Gastrocnemius medialis (tissue), 4 donors: ENCODE results near the gene BAHCC1.

Source experiments
- POLR2A ChIP-seq, 2 donors: fragments of 450-650 bp; IDR thresholded peaks; one replicate each; pipeline ENCODE4 v1.6.1; 2017; ENCODE audit warnings: antibody characterized with exemption in 2 of 2, mild to moderate bottlenecking in 2 of 2, moderate library complexity in 2 of 2
- TF ChIP-seq, protein P1 (sequence below), 5 experiments: fragments of 450-650 bp in 3 of 5; fragments of 200-600 bp in 2 of 5; sonication (generic) in 2 of 5; IDR thresholded peaks in 4 of 5; conservative IDR thresholded peaks in 1 of 5; 1 replicate in 4 of 5; 2 replicates in 1 of 5; pipeline ENCODE4 v1.5.1; 2016 to 2019; ENCODE audit warnings: antibody characterized with exemption in 5 of 5, mild to moderate bottlenecking in 3 of 5, moderate library complexity in 3 of 5

GRCh38 chr17:81460856-81461460, 65.7 kb downstream of the BAHCC1 start:
- TF ChIP-seq, protein P1, sequence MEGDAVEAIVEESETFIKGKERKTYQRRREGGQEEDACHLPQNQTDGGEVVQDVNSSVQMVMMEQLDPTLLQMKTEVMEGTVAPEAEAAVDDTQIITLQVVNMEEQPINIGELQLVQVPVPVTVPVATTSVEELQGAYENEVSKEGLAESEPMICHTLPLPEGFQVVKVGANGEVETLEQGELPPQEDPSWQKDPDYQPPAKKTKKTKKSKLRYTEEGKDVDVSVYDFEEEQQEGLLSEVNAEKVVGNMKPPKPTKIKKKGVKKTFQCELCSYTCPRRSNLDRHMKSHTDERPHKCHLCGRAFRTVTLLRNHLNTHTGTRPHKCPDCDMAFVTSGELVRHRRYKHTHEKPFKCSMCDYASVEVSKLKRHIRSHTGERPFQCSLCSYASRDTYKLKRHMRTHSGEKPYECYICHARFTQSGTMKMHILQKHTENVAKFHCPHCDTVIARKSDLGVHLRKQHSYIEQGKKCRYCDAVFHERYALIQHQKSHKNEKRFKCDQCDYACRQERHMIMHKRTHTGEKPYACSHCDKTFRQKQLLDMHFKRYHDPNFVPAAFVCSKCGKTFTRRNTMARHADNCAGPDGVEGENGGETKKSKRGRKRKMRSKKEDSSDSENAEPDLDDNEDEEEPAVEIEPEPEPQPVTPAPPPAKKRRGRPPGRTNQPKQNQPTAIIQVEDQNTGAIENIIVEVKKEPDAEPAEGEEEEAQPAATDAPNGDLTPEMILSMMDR (IDR thresholded peaks at IDR 0.05 in 4 of 5, conservative IDR thresholded peaks at IDR 0.05 in 1 of 5), result no peak
- TF ChIP-seq POLR2A (IDR thresholded peaks at IDR 0.05), result no peak
